HepG2 (cell line): ENCODE results near the gene USP19. TPM values are rescaled to one million over a fixed set of nuclear protein-coding genes. Genes with fewer than 3 reads are reported as not detected.

Experiments
- ARHGAP35 ChIP-seq: sonication (generic); formaldehyde crosslinking; IDR thresholded peaks from 2 replicates; pipeline ENCODE4 v1.9.0; 2022; ENCODE audit warnings: mild to moderate bottlenecking, inconsistent platforms, moderate library complexity, missing genetic modification reagents, borderline replicate concordance
- CBX1 ChIP-seq: IDR thresholded peaks from one replicate; pipeline ENCODE4 v1.6.1; 2016; ENCODE audit warnings: antibody characterized with exemption, low read depth
- FOXK1 ChIP-seq: sonication (generic); formaldehyde crosslinking; IDR thresholded peaks from 2 replicates; pipeline ENCODE4 v1.4.0; 2020; ENCODE audit warnings: low read depth, missing genetic modification reagents, borderline replicate concordance
- HNF4G ChIP-seq, 2 experiments: sonication (generic) in 1 of 2; formaldehyde crosslinking in 1 of 2; IDR thresholded peaks; 2 replicates each; pipeline versions ENCODE4 v1.4.0 to v1.6.1; 2011 to 2020; ENCODE audit warnings: borderline replicate concordance in 2 of 2, low read depth in 2 of 2, mild to moderate bottlenecking in 2 of 2, low read length in 1 of 2, missing genetic modification reagents in 1 of 2, moderate library complexity in 1 of 2
- KLF9 ChIP-seq: IDR thresholded peaks from 2 replicates; pipeline ENCODE4 v1.6.1; 2016; ENCODE audit warnings: low read depth
- NCOR1 ChIP-seq: fragments of 200-600 bp; sonication (generic); IDR thresholded peaks from 2 replicates; pipeline ENCODE4 v1.7.0; 2017; ENCODE audit warnings: antibody characterized with exemption, low read length, borderline replicate concordance
- PHF21A ChIP-seq: sonication (generic); formaldehyde crosslinking; IDR thresholded peaks from 2 replicates; pipeline ENCODE4 v1.5.0; 2020; ENCODE audit warnings: mild to moderate bottlenecking, missing genetic modification reagents
- PITX1 ChIP-seq: sonication (generic); formaldehyde crosslinking; IDR thresholded peaks from 2 replicates; pipeline ENCODE4 v1.5.1; 2020; ENCODE audit warnings: mild to moderate bottlenecking, missing genetic modification reagents
- RXRA ChIP-seq: sonication (generic); formaldehyde crosslinking; IDR thresholded peaks from 2 replicates; pipeline ENCODE4 v1.5.1; 2020; ENCODE audit warnings: missing genetic modification reagents
- RXRB ChIP-seq: IDR thresholded peaks from 2 replicates; pipeline ENCODE4 v1.6.1; 2016; ENCODE audit warnings: borderline replicate concordance, missing genetic modification reagents, missing compliant biosample characterization
- SRF ChIP-seq: IDR thresholded peaks from 2 replicates; pipeline ENCODE4 v1.6.1; 2011; ENCODE audit warnings: mild to moderate bottlenecking, low read depth, low read length, moderate library complexity
- SRSF4 ChIP-seq: fragments of 200-400 bp; formaldehyde crosslinking; IDR thresholded peaks from one replicate; pipeline ENCODE4 v1.6.1; 2018; ENCODE audit warnings: mild to moderate bottlenecking, low read depth, low read length, moderate library complexity; ENCODE audit not compliant: poor library complexity, severe bottlenecking
- TGIF2 ChIP-seq: IDR thresholded peaks from 2 replicates; pipeline ENCODE4 v1.6.1; 2016; ENCODE audit warnings: control low read depth, missing compliant biosample characterization
- THAP11 ChIP-seq: IDR thresholded peaks from 2 replicates; pipeline ENCODE4 v1.6.1; 2016; ENCODE audit warnings: missing biosample characterization, missing genetic modification reagents
- XRCC5 ChIP-seq: fragments of 200-400 bp; formaldehyde crosslinking; optimal IDR thresholded peaks from 2 replicates; pipeline ENCODE3; 2017; ENCODE audit warnings: mild to moderate bottlenecking, low read length
- ZFP82 ChIP-seq: sonication (generic); formaldehyde crosslinking; IDR thresholded peaks from 2 replicates; pipeline ENCODE4 v1.5.1; 2020; ENCODE audit warnings: mild to moderate bottlenecking, missing genetic modification reagents, borderline replicate concordance
- ZNF331 ChIP-seq: sonication (generic); formaldehyde crosslinking; IDR thresholded peaks from 2 replicates; pipeline ENCODE4 v1.4.0; 2020; ENCODE audit warnings: missing genetic modification reagents
- ZNF607 ChIP-seq: sonication (generic); formaldehyde crosslinking; IDR thresholded peaks from 2 replicates; pipeline ENCODE4 v1.5.1; 2020; ENCODE audit warnings: missing genetic modification reagents, mild to moderate bottlenecking, borderline replicate concordance
- ZNF703 ChIP-seq: sonication (generic); formaldehyde crosslinking; IDR thresholded peaks from 2 replicates; pipeline ENCODE4 v1.5.1; 2020; ENCODE audit warnings: missing genetic modification reagents, mild to moderate bottlenecking, moderate library complexity, borderline replicate concordance
- ZNF713 ChIP-seq: sonication (generic); formaldehyde crosslinking; IDR thresholded peaks from 2 replicates; pipeline ENCODE4 v1.4.0; 2020; ENCODE audit warnings: mild to moderate bottlenecking, missing genetic modification reagents
- ZNF75D ChIP-seq: sonication (generic); formaldehyde crosslinking; IDR thresholded peaks from 2 replicates; pipeline ENCODE4 v1.8.1; 2023; ENCODE audit warnings: missing genetic modification reagents, mild to moderate bottlenecking, borderline replicate concordance
- ZNF816 ChIP-seq: sonication (generic); formaldehyde crosslinking; IDR thresholded peaks from 2 replicates; pipeline ENCODE4 v1.8.0; 2022; ENCODE audit warnings: missing genetic modification reagents, mild to moderate bottlenecking, borderline replicate concordance
- polyA plus RNA-seq, 8 experiments: library from polyadenylated mRNA; depleted of rRNA in 3 of 8; stranded (reverse) in 7 of 8; unstranded in 1 of 8; fragments of >200 nt; fragmentation: Illumina TruSeq in 4 of 8; extraction: Trizol in 4 of 8; gene quantifications; 2 replicates each; pipeline versions ENCODE4 v1.2.1 to v1.2.3, GENCODE V29; 2011 to 2016; ENCODE audit warnings: low read depth in 4 of 8, missing spikeins in 1 of 8, mixed read lengths in 1 of 8; ENCODE audit not compliant: insufficient read depth in 1 of 8
- total RNA-seq, 5 experiments: library from RNA; depleted of rRNA; stranded (reverse); fragments of >200 nt; fragmentation: Illumina TruSeq; extraction: Trizol; gene quantifications; 2 replicates each; pipeline ENCODE4 v1.2.3, GENCODE V29; 2016; ENCODE audit warnings: low read depth in 1 of 5
- TF ChIP-seq, protein P1 (sequence below): IDR thresholded peaks from 2 replicates; pipeline ENCODE4 v1.6.1; 2016; ENCODE audit warnings: missing biosample characterization, missing genetic modification reagents, low read depth
- TF ChIP-seq, protein P2 (sequence below): sonication (generic); formaldehyde crosslinking; IDR thresholded peaks from 2 replicates; pipeline ENCODE4 v1.5.0; 2020; ENCODE audit warnings: missing genetic modification reagents
- TF ChIP-seq, protein P3 (sequence below): sonication (generic); formaldehyde crosslinking; IDR thresholded peaks from 2 replicates; pipeline ENCODE4 v1.4.0; 2020; ENCODE audit warnings: missing genetic modification reagents
- TF ChIP-seq, protein P4 (sequence below): fragments of 450-650 bp; IDR thresholded peaks from 2 replicates; pipeline ENCODE4 v1.6.1; 2016

The USP19 gene
- total and polyA plus RNA-seq, 2 of the 13 experiments (the other 11 are each of a cell fraction or from before 2014, with no cell fraction given): 28.3 to 31.7 TPM

DNA sequence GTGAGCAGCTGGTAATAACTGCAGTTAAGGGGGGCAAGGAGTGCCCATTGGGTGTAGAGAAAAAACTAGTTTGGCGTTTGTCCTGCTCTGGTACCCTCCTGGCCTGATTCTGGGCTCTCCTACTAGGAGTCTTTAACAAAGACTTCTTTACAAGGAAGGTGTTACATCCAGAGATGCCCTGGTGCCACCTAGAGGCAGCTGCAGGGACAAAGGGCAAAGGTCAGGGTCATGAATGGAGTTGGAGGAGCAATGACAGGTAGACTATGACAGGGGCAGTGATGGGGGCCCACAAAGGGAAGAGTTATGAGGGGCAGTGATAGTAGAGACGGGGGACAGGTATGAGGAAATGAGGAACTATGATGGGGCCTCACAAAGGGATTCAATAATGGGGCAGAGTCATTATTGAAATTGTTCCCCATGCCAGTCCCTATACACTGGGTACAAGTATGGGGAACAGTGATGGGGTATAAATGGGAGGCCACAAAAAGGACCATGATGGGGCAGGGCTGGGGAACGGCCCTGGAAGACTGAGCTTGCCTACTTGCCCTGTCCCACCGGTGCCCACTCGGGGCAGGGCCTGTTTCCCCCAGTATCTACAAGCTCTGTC is 37.6 kb upstream of the USP19 start (continued):
- TF ChIP-seq, protein P1, sequence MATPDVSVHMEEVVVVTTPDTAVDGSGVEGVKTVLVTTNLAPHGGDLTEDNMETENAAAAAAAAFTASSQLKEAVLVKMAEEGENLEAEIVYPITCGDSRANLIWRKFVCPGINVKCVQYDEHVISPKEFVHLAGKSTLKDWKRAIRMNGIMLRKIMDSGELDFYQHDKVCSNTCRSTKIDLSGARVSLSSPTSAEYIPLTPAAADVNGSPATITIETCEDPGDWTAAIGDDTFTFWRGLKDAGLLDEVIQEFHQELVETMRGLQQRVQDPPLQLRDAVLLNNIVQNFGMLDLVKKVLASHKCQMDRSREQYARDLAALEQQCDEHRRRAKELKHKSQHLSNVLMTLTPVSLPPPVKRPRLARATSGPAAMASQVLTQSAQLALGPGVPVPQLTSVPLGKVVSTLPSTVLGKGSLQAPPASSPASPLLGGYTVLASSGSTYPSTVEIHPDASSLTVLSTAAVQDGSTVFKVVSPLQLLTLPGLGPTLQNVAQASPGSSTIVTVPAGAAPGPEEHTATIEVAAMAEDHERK (CRISPR knock-in tag): no peak
- TF ChIP-seq SRSF4 (no peak), RXRA (CRISPR knock-in tag) (0 out of 2 replicates have a peak, but pooled peaks have one; percentile 1), KLF9 (CRISPR knock-in tag) (no peak), XRCC5 (peak; percentile 80), FOXK1 (CRISPR knock-in tag) (no peak), ZFP82 (CRISPR knock-in tag) (no peak), TGIF2 (CRISPR knock-in tag) (no peak; the same call in 1 of the 2 replicates), ZNF331 (CRISPR knock-in tag) (peak; percentile 39; the same call in 1 of the 2 replicates), PHF21A (CRISPR knock-in tag) (peak; percentile 22; the same call in 1 of the 2 replicates), ZNF75D (CRISPR knock-in tag) (no peak), HNF4G (IDR thresholded peaks at IDR 0.05; ENCODE audit: borderline replicate concordance, low read depth, low read length) (peak; percentile 99), HNF4G (CRISPR knock-in tag; IDR thresholded peaks at IDR 0.05; ENCODE audit: borderline replicate concordance, low read depth) (peak; percentile 92), THAP11 (peak; percentile 39; the same call in 1 of the 2 replicates), NCOR1 (peak; percentile 79), PITX1 (CRISPR knock-in tag) (no peak), ZNF607 (no peak), SRF (no peak), ARHGAP35 (CRISPR knock-in tag) (no peak), RXRB (CRISPR knock-in tag) (peak; percentile 55; the same call in 1 of the 2 replicates), ZNF713 (CRISPR knock-in tag) (no peak), ZNF816 (CRISPR knock-in tag) (no peak), CBX1 (no peak), ZNF703 (CRISPR knock-in tag) (no peak)
- TF ChIP-seq, protein P2, sequence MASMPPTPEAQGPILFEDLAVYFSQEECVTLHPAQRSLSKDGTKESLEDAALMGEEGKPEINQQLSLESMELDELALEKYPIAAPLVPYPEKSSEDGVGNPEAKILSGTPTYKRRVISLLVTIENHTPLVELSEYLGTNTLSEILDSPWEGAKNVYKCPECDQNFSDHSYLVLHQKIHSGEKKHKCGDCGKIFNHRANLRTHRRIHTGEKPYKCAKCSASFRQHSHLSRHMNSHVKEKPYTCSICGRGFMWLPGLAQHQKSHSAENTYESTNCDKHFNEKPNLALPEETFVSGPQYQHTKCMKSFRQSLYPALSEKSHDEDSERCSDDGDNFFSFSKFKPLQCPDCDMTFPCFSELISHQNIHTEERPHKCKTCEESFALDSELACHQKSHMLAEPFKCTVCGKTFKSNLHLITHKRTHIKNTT: no peak
- TF ChIP-seq, protein P3, sequence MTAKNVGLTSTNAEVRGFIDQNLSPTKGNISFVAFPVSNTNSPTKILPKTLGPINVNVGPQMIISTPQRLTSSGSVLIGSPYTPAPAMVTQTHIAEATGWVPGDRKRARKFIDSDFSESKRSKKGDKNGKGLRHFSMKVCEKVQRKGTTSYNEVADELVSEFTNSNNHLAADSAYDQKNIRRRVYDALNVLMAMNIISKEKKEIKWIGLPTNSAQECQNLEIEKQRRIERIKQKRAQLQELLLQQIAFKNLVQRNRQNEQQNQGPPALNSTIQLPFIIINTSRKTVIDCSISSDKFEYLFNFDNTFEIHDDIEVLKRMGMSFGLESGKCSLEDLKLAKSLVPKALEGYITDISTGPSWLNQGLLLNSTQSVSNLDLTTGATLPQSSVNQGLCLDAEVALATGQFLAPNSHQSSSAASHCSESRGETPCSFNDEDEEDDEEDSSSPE (CRISPR knock-in tag): no peak
- TF ChIP-seq, protein P4, sequence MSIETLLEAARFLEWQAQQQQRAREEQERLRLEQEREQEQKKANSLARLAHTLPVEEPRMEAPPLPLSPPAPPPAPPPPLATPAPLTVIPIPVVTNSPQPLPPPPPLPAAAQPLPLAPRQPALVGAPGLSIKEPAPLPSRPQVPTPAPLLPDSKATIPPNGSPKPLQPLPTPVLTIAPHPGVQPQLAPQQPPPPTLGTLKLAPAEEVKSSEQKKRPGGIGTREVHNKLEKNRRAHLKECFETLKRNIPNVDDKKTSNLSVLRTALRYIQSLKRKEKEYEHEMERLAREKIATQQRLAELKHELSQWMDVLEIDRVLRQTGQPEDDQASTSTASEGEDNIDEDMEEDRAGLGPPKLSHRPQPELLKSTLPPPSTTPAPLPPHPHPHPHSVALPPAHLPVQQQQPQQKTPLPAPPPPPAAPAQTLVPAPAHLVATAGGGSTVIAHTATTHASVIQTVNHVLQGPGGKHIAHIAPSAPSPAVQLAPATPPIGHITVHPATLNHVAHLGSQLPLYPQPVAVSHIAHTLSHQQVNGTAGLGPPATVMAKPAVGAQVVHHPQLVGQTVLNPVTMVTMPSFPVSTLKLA: no peak
